ENCODE results near the gene SCT.

DNA sequence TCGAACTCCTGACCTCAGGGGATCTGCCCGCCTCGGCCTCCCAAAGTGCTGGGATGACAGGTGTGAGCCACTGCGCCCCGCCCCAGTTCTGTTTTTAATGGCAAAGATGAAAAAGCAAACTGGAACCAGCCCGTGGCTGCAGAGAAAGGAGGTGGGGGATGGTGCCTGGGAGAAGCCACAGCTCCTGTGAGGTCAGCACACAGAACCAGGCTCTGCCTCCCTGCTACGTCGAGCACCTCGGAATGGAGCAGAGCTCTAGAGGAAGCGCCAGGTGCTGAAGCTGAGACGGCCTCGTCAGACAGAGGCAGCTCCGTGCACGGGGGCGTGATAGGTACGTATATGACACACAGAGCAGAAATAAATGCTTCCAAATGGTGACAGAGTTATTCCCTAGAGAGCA lies 18.6 kb upstream of the SCT start:
- TF ChIP-seq POLR2A (IDR thresholded peaks at IDR 0.05) = no peak
- TF ChIP-seq, protein P1, sequence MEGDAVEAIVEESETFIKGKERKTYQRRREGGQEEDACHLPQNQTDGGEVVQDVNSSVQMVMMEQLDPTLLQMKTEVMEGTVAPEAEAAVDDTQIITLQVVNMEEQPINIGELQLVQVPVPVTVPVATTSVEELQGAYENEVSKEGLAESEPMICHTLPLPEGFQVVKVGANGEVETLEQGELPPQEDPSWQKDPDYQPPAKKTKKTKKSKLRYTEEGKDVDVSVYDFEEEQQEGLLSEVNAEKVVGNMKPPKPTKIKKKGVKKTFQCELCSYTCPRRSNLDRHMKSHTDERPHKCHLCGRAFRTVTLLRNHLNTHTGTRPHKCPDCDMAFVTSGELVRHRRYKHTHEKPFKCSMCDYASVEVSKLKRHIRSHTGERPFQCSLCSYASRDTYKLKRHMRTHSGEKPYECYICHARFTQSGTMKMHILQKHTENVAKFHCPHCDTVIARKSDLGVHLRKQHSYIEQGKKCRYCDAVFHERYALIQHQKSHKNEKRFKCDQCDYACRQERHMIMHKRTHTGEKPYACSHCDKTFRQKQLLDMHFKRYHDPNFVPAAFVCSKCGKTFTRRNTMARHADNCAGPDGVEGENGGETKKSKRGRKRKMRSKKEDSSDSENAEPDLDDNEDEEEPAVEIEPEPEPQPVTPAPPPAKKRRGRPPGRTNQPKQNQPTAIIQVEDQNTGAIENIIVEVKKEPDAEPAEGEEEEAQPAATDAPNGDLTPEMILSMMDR (IDR thresholded peaks at IDR 0.05) = no peak
